ENCODE results near the gene COL4A2. TPM values are rescaled to one million over a fixed set of nuclear protein-coding genes. Genes with fewer than 3 reads are reported as not detected.
A peak's percentile ranks its signal among the peaks of the same experiment; 100 is the strongest.

COL4A2 gene
- total RNA-seq, 4 donors from 2014 or later: 97.6 to 193 (median 131) TPM

- TF ChIP-seq POLR2A (IDR thresholded peaks at IDR 0.05): no peak
- intact Hi-C loops (cut with DNase I): no loop called here
- H3K4me3 ChIP-seq (replicated peaks in 1 of 3): no peak overlapping the region
- no peaks in the 10 kb centered on the region for H3K36me3 ChIP-seq
- 80 to 83% methylated on average over 12 of the region's 12 CpGs for WGBS, 2 donors
- H3K4me1 ChIP-seq: peaks cover 6 to 52% of the 10 kb centered on the region in 2 donors
- H3K27me3 ChIP-seq: no peaks in the 10 kb centered on the region
- no peak for DNase-seq
- H3K9me3 ChIP-seq: no peaks in the 10 kb centered on the region
- peak overlapping the region in 2 of 3 donors; percentile 27 to 71 for H3K27ac ChIP-seq
These were observed 9.1 kb upstream of the COL4A2 start for GRCh38 chr13:110297766-110298504.

- Histone ChIP-seq H3K4me1 (peaks cover 14 to 58% of the 10 kb centered on the region in 2 donors), H3K27ac (peak overlapping the region; percentile 5 to 71 (median 27)), H3K27me3 (no peaks in the 10 kb centered on the region), H3K9me3 (no peaks in the 10 kb centered on the region), H3K36me3 (no peaks in the 10 kb centered on the region), H3K4me3 (replicated peaks in 1 of 3) (no peak overlapping the region)
- intact Hi-C loops (cut with DNase I): no loop called here
- 69 to 72% methylated on average over 30 to 33 of the region's 33 CpGs for WGBS, 2 donors
- TF ChIP-seq POLR2A (IDR thresholded peaks at IDR 0.05) (no peak), CTCF (IDR thresholded peaks at IDR 0.05) (no peak)
- DNase-seq: no peak
These were observed 8.4 kb upstream of the COL4A2 start for GRCh38 chr13:110298505-110299282.

- H3K4me1 ChIP-seq: peaks cover 21 to 58% of the 10 kb centered on the region in 2 donors
- intact Hi-C loops (cut with DNase I): no loop called here
- 73 to 74% methylated on average over 10 of the region's 10 CpGs for WGBS, 2 donors
- H3K27ac ChIP-seq: peak overlapping the region in 2 of 3 donors; percentile 27 to 71
- no peaks in the 10 kb centered on the region for H3K36me3 ChIP-seq
- no peak overlapping the region for H3K4me3 ChIP-seq (replicated peaks in 1 of 3)
- TF ChIP-seq POLR2A (IDR thresholded peaks at IDR 0.05): no peak
- TF ChIP-seq CTCF (IDR thresholded peaks at IDR 0.05): no peak
- no peaks in the 10 kb centered on the region for H3K27me3 ChIP-seq
- H3K9me3 ChIP-seq: no peaks in the 10 kb centered on the region
- DNase-seq: no peak
These were observed 7.7 kb upstream of the COL4A2 start for GRCh38 chr13:110299283-110299840.

GRCh38 chr13:110300090-110300815 lies 6.8 kb upstream of the COL4A2 start:
- Histone ChIP-seq H3K4me1 (peaks cover 26 to 63% of the 10 kb centered on the region in 2 donors), H3K27me3 (no peaks in the 10 kb centered on the region), H3K36me3 (no peaks in the 10 kb centered on the region), H3K27ac (no peak overlapping the region), H3K4me3 (replicated peaks in 1 of 3) (no peak overlapping the region), H3K9me3 (no peaks in the 10 kb centered on the region)
- TF ChIP-seq POLR2A (IDR thresholded peaks at IDR 0.05) (no peak), CTCF (IDR thresholded peaks at IDR 0.05) (no peak)
- DNase-seq: no peak
- 60 to 68% methylated on average over 3 of the region's 3 CpGs for WGBS, 2 donors
- intact Hi-C loops (cut with DNase I): no loop called here

GRCh38 chr13:110301083-110301482 lies 6.0 kb upstream of the COL4A2 start:
- intact Hi-C loops (cut with DNase I): no loop called here
- H3K4me1 ChIP-seq: peaks cover 30 to 68% of the 10 kb centered on the region in 2 donors
- H3K27ac ChIP-seq: peak overlapping the region in 2 of 3 donors; percentile 38 to 99
- no peaks in the 10 kb centered on the region for H3K9me3 ChIP-seq
- WGBS, 2 donors: 52 to 61% methylated on average over 5 of the region's 5 CpGs
- DNase-seq: no peak
- TF ChIP-seq CTCF (IDR thresholded peaks at IDR 0.05) (no peak), POLR2A (IDR thresholded peaks at IDR 0.05) (no peak)
- no peak overlapping the region for H3K4me3 ChIP-seq (replicated peaks in 1 of 3)
- H3K36me3 ChIP-seq: no peaks in the 10 kb centered on the region
- H3K27me3 ChIP-seq: no peaks in the 10 kb centered on the region
